HG02642 (cell line): Measurements from ENCODE around the gene LARP4B.

Experiments used
- ATAC-seq: cut with Tn5 transposase; IDR thresholded peaks from one replicate; pipeline ENCODE4 v1.9.1; 2021; ENCODE audit warnings: mild to moderate bottlenecking; ENCODE audit not compliant: unreplicated experiment, poor library complexity

LARP4B gene

DNA sequence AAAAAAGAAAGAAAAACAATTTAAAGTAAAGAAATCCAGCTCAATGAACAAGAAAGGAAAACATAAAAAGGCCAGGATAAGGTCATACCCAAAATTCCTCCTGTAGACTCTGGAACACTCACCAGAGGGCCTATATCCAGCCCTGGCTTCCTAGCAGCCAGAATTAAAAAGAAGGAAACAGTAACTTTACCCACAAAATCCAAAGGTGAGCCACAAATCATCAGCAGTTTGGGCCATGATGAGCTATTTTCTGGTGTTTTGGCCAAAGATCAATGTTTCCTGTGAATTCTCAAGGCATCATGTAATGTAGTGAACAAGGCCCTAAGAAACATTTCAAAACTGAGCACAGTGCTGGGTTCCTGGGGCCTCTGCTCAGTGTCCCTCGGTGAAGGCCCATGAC, 87.8 kb downstream of the LARP4B start:
- ATAC-seq = no peak

GRCh38 chr10:842795-843194, 88.7 kb downstream of the LARP4B start:
- no peak for ATAC-seq

DNA sequence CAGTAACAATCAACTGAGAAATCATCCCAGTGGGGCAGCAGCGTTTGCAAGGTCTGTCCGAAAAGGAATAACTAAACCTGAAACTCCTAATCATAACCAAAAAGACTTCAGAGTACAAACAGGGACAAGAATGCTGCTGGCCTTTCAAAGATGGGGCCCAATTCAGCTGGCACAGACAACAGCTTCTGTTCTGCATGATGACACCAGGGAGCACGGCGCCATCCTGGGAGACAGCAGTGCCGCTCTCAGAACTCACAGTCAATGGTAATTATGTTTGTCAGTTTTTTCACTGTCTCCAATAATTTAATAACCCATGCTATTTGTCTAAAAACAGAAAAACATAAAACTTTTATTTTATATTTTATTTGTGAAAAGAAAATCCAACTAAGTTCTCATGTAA, 90.0 kb downstream of the LARP4B start:
- no peak for ATAC-seq

DNA sequence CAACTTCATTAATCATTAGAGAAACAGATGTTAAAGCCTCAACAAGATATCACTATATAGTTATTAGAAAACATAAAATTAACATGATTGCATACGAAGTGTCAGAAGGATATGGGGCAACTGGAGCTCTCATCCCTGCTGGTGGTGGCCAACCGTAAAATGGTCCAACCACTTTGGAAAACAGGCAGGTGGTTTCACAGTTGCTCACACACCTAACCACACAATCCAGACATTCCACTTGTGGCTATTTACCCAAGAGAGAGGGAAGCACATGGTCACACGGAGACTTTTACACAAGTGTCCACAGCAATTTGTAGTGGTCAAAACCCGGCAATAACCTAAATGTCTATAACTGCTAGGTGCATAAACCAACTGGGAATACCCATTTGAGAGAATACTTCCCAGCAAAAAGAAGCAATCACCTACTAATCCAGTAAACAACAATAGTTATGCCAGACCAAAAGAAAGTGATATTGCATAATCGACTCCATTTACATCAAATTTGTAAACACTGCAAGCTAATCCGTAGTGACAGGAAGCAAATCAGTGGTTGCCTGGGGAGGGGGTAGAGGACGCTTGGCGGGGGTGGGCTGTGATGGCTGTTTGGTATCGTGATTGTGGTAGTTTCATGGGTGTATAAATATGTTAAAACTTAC, 91.8 kb downstream of the LARP4B start:
- no peak for ATAC-seq

GRCh38 chr10:836782-837181, 94.7 kb downstream of the LARP4B start:
- no peak for ATAC-seq

DNA sequence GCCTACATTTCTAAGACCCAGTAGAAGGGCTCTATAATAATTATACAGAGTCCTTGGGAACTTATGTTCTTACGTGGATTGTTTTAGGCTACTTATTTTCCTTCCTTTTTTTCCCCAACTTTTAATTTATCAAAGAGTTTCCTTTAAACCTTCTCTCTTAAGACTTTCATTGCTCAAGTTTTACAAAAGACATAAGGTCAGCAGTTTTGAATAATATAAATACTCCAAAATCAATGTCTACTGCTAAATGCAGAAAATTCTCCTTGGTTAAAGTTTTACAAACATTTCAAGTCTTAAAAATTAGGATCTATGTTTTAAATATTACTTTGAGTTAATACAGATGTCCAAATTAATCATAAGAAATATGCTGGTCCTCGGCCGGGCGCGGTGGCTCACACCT, 97.0 kb downstream of the LARP4B start:
- ATAC-seq = no peak

- no peak for ATAC-seq
Measured at GRCh38 chr10:829241-829640, 102.3 kb downstream of the LARP4B start.

GRCh38 chr10:828191-828590, 103.3 kb downstream of the LARP4B start:
- ATAC-seq = no peak

DNA sequence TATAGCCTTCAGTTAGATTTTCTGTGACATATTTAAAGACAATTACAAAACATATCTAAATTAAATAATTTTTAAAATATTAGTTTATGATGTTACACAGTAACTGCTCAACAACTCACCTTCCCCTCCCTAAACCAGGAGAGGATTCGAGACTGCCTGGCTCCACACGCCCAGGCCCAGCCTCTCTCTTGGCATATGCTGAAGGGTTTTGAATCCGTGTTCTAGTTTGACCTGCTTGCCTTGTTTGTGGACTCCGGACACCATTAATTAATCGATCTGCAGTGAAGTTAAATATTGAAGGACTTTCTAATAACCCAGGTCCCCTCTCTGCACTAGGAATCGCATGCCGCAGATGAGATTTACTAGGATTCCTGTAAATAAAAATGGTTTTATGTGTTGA, 106.6 kb downstream of the LARP4B start:
- ATAC-seq = no peak

DNA sequence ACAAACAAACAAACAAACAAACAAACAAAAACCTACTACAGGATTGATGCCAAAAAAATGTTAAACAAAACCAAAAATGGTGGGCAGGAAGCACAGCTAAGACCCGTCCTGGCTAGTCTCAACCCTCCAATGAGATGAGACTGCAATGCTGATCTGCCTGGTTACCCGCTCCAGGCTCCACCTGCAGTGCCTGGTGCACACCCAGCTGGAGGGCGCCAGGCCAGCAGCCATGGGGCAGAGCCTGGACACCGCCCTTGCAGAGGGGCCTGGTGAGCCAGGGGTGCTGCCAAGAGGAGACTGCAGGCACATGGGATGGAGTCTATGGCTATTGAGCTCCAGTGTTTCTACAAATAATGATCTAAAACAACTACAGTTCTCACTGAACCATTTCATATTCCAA, 107.0 kb downstream of the LARP4B start:
- ATAC-seq = no peak

DNA sequence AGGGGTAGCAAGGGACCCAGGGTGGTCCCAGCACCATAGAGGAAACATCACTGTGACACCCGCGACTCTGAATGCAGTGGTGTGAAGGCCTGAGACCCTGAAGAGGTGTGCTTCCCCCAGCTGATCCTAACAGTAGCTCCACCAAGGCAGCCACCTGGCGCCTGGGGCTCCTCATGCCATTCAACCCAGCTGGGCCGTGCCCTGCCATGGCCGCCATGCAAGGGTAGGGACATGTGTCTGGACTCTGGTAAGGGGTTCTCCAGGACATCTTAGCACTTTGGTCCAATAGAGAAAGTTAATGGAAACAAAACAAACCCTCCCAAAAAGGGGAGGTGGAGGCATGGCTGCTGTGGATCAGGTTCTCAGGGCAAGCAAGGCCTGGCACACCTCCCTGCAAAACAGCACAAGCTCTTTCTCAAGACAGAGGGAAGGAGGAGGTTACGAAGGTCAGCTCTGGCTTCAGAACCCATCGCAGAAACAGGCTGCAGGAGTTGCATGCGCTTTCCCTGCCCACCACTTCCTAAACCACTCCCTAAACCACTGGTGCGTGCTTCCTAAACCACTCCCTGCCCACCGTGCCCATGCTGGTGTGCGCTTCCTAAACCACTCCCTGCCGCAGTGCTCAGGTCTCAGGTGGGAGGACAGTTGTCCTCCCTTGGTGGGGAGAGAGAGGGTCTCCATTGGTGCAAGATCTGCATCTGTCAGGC, 108.7 kb downstream of the LARP4B start:
- no peak for ATAC-seq

- no peak for ATAC-seq
Measured at GRCh38 chr10:822197-822596, 109.3 kb downstream of the LARP4B start.

DNA sequence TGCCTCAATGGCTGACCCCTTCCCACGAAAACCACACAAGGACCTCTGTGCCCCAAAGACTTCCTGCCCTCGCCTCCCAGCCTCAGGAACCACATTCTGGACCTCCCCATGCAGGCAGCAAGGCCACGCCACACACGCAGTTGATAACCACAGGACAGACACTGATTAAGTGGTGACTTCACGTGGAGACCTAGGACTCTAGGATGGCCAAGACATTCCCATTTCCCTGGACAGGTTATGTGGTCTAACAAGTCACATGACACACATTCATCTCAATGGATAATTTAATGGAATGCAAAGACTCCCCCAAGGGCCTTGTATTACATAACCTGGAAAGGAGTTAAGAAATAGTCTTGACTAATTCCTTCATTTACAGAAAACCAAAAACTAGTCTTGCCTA, 110.2 kb downstream of the LARP4B start:
- ATAC-seq = no peak

- no peak for ATAC-seq
Measured at GRCh38 chr10:819816-820215, 111.7 kb downstream of the LARP4B start.

- ATAC-seq = no peak
Measured at GRCh38 chr10:819326-819725, 112.2 kb downstream of the LARP4B start.

GRCh38 chr10:818526-819220, 112.8 kb downstream of the LARP4B start:
- no peak for ATAC-seq

DNA sequence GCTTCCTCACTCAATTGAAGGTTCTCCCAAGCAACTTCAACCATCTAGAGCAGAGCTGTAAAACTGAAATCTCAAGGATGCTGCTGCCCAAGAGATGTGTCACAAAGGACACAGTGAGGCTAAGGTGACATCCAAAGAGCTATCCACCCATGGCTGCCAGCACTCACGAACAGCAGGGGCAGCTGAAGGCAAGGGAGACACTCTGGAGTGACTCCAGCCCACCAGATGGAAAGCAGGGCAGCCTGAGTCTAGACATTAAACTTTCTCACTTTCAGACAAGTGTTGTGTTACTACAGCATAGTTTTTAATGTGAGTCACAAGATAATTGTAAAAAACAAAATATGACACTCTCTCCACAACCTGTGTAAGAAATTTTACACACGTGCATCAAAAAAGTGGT, 113.5 kb downstream of the LARP4B start:
- ATAC-seq = no peak

- no peak for ATAC-seq
Measured at GRCh38 chr10:817371-817770, 114.1 kb downstream of the LARP4B start.

DNA sequence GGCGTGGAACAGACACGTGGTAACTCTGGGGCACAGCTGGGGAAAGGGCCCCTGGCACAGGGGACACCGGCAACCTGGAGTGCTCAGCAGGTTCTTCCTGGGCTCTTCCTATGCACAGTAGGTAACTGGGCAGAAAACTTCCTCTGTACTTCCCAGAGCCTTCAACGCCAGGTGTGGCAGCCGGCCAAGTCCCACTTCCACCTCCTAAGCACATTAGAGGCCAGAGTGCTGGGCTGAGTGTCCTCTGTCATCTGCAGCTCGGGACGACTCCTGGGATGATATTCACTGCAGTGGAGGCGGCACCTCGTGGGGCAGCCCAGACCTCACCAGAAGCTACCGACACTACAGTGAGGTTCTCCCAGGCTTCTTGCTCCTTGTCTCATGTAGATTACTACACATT, 114.5 kb downstream of the LARP4B start:
- no peak for ATAC-seq

DNA sequence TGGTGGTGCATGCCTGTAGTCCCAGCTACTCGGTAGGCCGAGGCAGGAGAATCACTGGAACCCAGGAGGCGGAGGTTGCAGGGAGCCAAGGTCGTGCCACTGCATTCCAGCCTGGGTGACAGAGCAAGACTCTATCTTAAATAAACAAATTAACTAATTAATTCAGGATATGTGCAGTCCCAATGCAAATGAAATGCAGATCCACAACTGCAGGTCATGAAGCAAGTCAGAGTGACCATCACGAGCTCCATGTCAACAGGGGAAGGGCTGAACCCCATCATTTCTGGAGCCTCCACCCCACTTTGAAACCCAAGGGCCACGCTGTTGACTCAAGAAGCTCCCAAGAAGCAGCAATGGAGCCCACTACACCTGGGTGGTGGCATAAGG, 115.4 kb downstream of the LARP4B start:
- no peak for ATAC-seq

- ATAC-seq = no peak
Measured at GRCh38 chr10:815338-816090, 116.0 kb downstream of the LARP4B start.
